HEK293 (cell line): ENCODE measurements around the gene MYRFL.
A peak's percentile ranks its signal among the peaks of the same experiment; 100 is the strongest.

Experiments used
- CTCF ChIA-PET: fragments of 350-600 bp; formaldehyde crosslinking; extraction: SDS; loops from one replicate; lab custom pipeline; 2021; ENCODE audit warnings: antibody characterized with exemption; lab: Yijun Ruan, JAX
- POLR2A ChIA-PET: fragments of 300-600 bp; formaldehyde crosslinking; extraction: SDS; loops from one replicate; lab custom pipeline; 2020; ENCODE audit warnings: antibody characterized with exemption, inconsistent platforms; lab: Yijun Ruan, JAX
- H3K27ac ChIP-seq: fragments of 200-500 bp; sonication (Bioruptor generic); 2 replicates; pipeline ENCODE4 v1.5.1; 2014; ENCODE audit warnings: low read depth, low read length, control low read depth, inconsistent platforms; ENCODE audit errors: extremely low read depth
- H3K36me3 ChIP-seq, 2 experiments: fragments of 200-500 bp in 1 of 2; sonication (Bioruptor generic) in 1 of 2; 1 replicate in 1 of 2; 2 replicates in 1 of 2; pipeline ENCODE4 v1.5.1; 2014 to 2017; ENCODE audit warnings: inconsistent platforms in 2 of 2, low read length in 2 of 2; ENCODE audit not compliant: control insufficient read depth in 2 of 2, insufficient read depth in 1 of 2
- H3K4me1 ChIP-seq: fragments of 200-500 bp; sonication (Bioruptor generic); 2 replicates; pipeline ENCODE4 v1.5.1; 2014; ENCODE audit warnings: mild to moderate bottlenecking, low read length, inconsistent platforms; ENCODE audit not compliant: control insufficient read depth, insufficient read depth
- H3K4me3 ChIP-seq: 2 replicates; pipeline ENCODE4 v1.5.1; 2011; ENCODE audit warnings: low read depth, mild to moderate bottlenecking, control low read depth, low read length, moderate library complexity
- H3K9me3 ChIP-seq: fragments of 200-500 bp; sonication (Bioruptor generic); 2 replicates; pipeline ENCODE4 v1.5.1; 2014; ENCODE audit warnings: low read depth, low read length, inconsistent platforms; ENCODE audit not compliant: control insufficient read depth, insufficient read depth
- HOXD13 ChIP-seq: sonication (generic); formaldehyde crosslinking; IDR thresholded peaks from 2 replicates; pipeline ENCODE4 v1.8.0; 2022; ENCODE audit warnings: missing genetic modification reagents, borderline replicate concordance
- KLF10 ChIP-seq: fragments of 450-650 bp; IDR thresholded peaks from 2 replicates; pipeline ENCODE4 v1.5.1; 2018; ENCODE audit warnings: missing biosample characterization, mild to moderate bottlenecking, missing genetic modification characterization
- PATZ1 ChIP-seq: fragments of 450-650 bp; formaldehyde crosslinking; IDR thresholded peaks from 2 replicates; pipeline ENCODE4 v1.5.1; 2016; ENCODE audit warnings: missing biosample characterization, missing genetic modification characterization
- PRDM1 ChIP-seq: fragments of 450-650 bp; formaldehyde crosslinking; IDR thresholded peaks from 2 replicates; pipeline ENCODE4; 2016; ENCODE audit warnings: missing biosample characterization, missing genetic modification characterization
- TSHZ1 ChIP-seq: fragments of 450-650 bp; formaldehyde crosslinking; IDR thresholded peaks from 2 replicates; pipeline ENCODE4 v1.5.1; 2016; ENCODE audit warnings: missing biosample characterization, missing genetic modification characterization, borderline replicate concordance
- ZFHX2 ChIP-seq: fragments of 450-650 bp; formaldehyde crosslinking; conservative IDR thresholded peaks from 2 replicates; pipeline ENCODE4 v1.5.1; 2016; ENCODE audit warnings: missing biosample characterization, missing genetic modification characterization
- ZNF132 ChIP-seq: fragments of 450-650 bp; formaldehyde crosslinking; IDR thresholded peaks from 2 replicates; pipeline ENCODE4 v1.5.1; 2017; ENCODE audit warnings: missing biosample characterization, missing genetic modification characterization, borderline replicate concordance
- ZNF169 ChIP-seq: fragments of 450-650 bp; formaldehyde crosslinking; IDR thresholded peaks from 2 replicates; pipeline ENCODE4 v1.5.1; 2016; ENCODE audit warnings: missing biosample characterization, missing genetic modification characterization
- ZNF266 ChIP-seq: fragments of 450-650 bp; formaldehyde crosslinking; IDR thresholded peaks from 2 replicates; pipeline ENCODE4 v1.5.1; 2016; ENCODE audit warnings: missing biosample characterization, missing genetic modification characterization, low read depth
- ZNF350 ChIP-seq: fragments of 450-650 bp; formaldehyde crosslinking; IDR thresholded peaks from 2 replicates; pipeline ENCODE4 v1.5.0; 2017; ENCODE audit warnings: missing biosample characterization, mild to moderate bottlenecking, missing genetic modification characterization
- ZNF449 ChIP-seq: fragments of 450-650 bp; formaldehyde crosslinking; IDR thresholded peaks from 2 replicates; pipeline ENCODE4 v1.5.1; 2017; ENCODE audit warnings: missing biosample characterization, mild to moderate bottlenecking, missing genetic modification characterization, moderate library complexity
- ZNF48 ChIP-seq: fragments of 450-650 bp; formaldehyde crosslinking; IDR thresholded peaks from 2 replicates; pipeline ENCODE4 v1.5.1; 2016; ENCODE audit warnings: missing biosample characterization, missing genetic modification characterization
- ZNF530 ChIP-seq: fragments of 450-650 bp; formaldehyde crosslinking; IDR thresholded peaks from 2 replicates; pipeline ENCODE4 v1.5.1; 2016; ENCODE audit warnings: low read depth, missing biosample characterization, missing genetic modification characterization
- ZNF544 ChIP-seq: fragments of 450-650 bp; formaldehyde crosslinking; IDR thresholded peaks from 2 replicates; pipeline ENCODE4 v1.5.0; 2017; ENCODE audit warnings: missing biosample characterization, missing genetic modification characterization
- ZNF596 ChIP-seq: fragments of 450-650 bp; IDR thresholded peaks from 2 replicates; pipeline ENCODE4 v1.5.0; 2018; ENCODE audit warnings: missing biosample characterization, mild to moderate bottlenecking, missing genetic modification characterization, moderate library complexity
- ZNF664 ChIP-seq: fragments of 450-650 bp; formaldehyde crosslinking; IDR thresholded peaks from 2 replicates; pipeline ENCODE4 v1.5.1; 2016; ENCODE audit warnings: missing biosample characterization, missing genetic modification characterization
- ZSCAN5A ChIP-seq: fragments of 450-650 bp; formaldehyde crosslinking; IDR thresholded peaks from 2 replicates; pipeline ENCODE4 v1.5.1; 2016; ENCODE audit warnings: missing biosample characterization, missing genetic modification characterization

The MYRFL gene

GRCh38 chr12:69929125-69929524, 104.1 kb downstream of the MYRFL start:
- no peak overlapping the region for H3K4me3 ChIP-seq
- no peaks in the 10 kb centered on the region for H3K4me1 ChIP-seq
- POLR2A ChIA-PET = no interaction called here
- no peaks in the 10 kb centered on the region for H3K36me3 ChIP-seq
- H3K27ac ChIP-seq = no peak overlapping the region
- TF ChIP-seq ZNF664 (tag by site-specific recombination) (no peak), PRDM1 (tag by site-specific recombination) (no peak), ZNF449 (tag by site-specific recombination) (no peak), ZFHX2 (tag by site-specific recombination) (0 out of 2 replicates have a peak, but pooled peaks have one; percentile 10), ZSCAN5A (tag by site-specific recombination) (no peak), ZNF350 (tag by site-specific recombination) (no peak)
- TF ChIP-seq, all 188 proteins: peak for 1
- CTCF ChIA-PET = interaction anchor here (1.0 kb wide), 1 partner anchor 29 kb away, joined by 3 read pairs; no protein-coding TSS in a partner anchor
- no peaks in the 10 kb centered on the region for H3K9me3 ChIP-seq

- H3K27ac ChIP-seq = no peak overlapping the region
- POLR2A ChIA-PET = no interaction called here
- no peak overlapping the region for H3K4me3 ChIP-seq
- H3K4me1 ChIP-seq = no peaks in the 10 kb centered on the region
- H3K9me3 ChIP-seq = no peaks in the 10 kb centered on the region
- no peaks in the 10 kb centered on the region for H3K36me3 ChIP-seq
- CTCF ChIA-PET = no interaction called here
- no peak for TF ChIP-seq KLF10
- TF ChIP-seq HOXD13 (CRISPR knock-in tag) = no peak
- no peak for TF ChIP-seq ZNF132
- no peak for TF ChIP-seq ZNF169 (tag by site-specific recombination)
Measured at GRCh38 chr12:69929531-69929930, 104.5 kb downstream of the MYRFL start.

GRCh38 chr12:69931569-69931968, 106.5 kb downstream of the MYRFL start:
- ChIA-PET POLR2A (no interaction called here), CTCF (interaction anchor here (0.6 kb wide), 1 partner anchor 1636 kb away, joined by 3 read pairs; no protein-coding TSS in a partner anchor)
- TF ChIP-seq TSHZ1 (tag by site-specific recombination) (no peak), ZNF48 (no peak), ZNF544 (no peak), ZNF266 (tag by site-specific recombination) (no peak), PATZ1 (tag by site-specific recombination) (no peak), ZNF530 (tag by site-specific recombination) (no peak), ZNF596 (tag by site-specific recombination) (no peak)
- H3K36me3 ChIP-seq = no peaks in the 10 kb centered on the region
- H3K4me1 ChIP-seq = no peaks in the 10 kb centered on the region
- H3K9me3 ChIP-seq = no peaks in the 10 kb centered on the region
- no peak overlapping the region for H3K4me3 ChIP-seq
- no peak overlapping the region for H3K27ac ChIP-seq
